Breast epithelium (tissue), 4 donors: ENCODE results near the gene TFE3. TPM values are rescaled to one million over a fixed set of nuclear protein-coding genes. Genes with fewer than 3 reads are reported as not detected.

Source experiments
- DNase-seq, 2 donors: peaks; one replicate each; pipeline ENCODE4 v3.0.0-alpha.2; 2019; ENCODE audit warnings: low spot score in 2 of 2
- H3K27ac ChIP-seq, 2 donors: fragments of 200-600 bp; sonication (generic) in 1 of 2; one replicate each; pipeline ENCODE4 v1.5.1; 2016 to 2019; ENCODE audit warnings: mild to moderate bottlenecking in 1 of 2
- H3K27me3 ChIP-seq, 2 donors: fragments of 200-600 bp; sonication (generic) in 1 of 2; one replicate each; pipeline versions ENCODE4 v1.5.1 to v1.6.0; 2017 to 2019; ENCODE audit warnings: control low read depth in 1 of 2, mild to moderate bottlenecking in 1 of 2
- H3K36me3 ChIP-seq: fragments of 200-600 bp; one replicate; pipeline ENCODE4 v1.5.1; 2019
- H3K4me1 ChIP-seq, 2 donors: fragments of 200-600 bp; sonication (generic); one replicate each; pipeline ENCODE4 v1.5.1; 2016 to 2019; ENCODE audit warnings: control low read depth in 1 of 2
- H3K4me3 ChIP-seq, 3 donors: fragments of 200-600 bp; sonication (generic); 1 replicate in 2 of 3; 2 replicates in 1 of 3; pipeline ENCODE4 v1.5.1; 2016 to 2019; ENCODE audit warnings: mild to moderate bottlenecking in 3 of 3, moderate library complexity in 2 of 3
- H3K9me3 ChIP-seq, 2 donors: fragments of 200-600 bp; sonication (generic) in 1 of 2; one replicate each; pipeline ENCODE4 v1.5.1; 2016 to 2019; ENCODE audit warnings: control low read depth in 1 of 2
- POLR2A ChIP-seq: fragments of 450-650 bp; IDR thresholded peaks from one replicate; pipeline ENCODE4 v1.6.1; 2016; ENCODE audit warnings: antibody characterized with exemption, mild to moderate bottlenecking, moderate library complexity
- POLR2AphosphoS5 ChIP-seq, 3 donors: sonication (generic); formaldehyde crosslinking; IDR thresholded peaks; one replicate each; pipeline ENCODE4 v1.6.1; 2017; ENCODE audit warnings: antibody characterized with exemption in 3 of 3
- intact Hi-C: fragments of 100-400 bp; cut with DNase I; formaldehyde crosslinking; loops from one replicate; pipeline ENCODE4 v1.15.1; 2023; ENCODE audit warnings: low total_unique reads
- total RNA-seq, 3 donors: library from RNA; depleted of rRNA; stranded (reverse); fragments of >200 nt; gene quantifications; one replicate each; pipeline ENCODE4 v1.1.0, GENCODE V29; 2016
- TF ChIP-seq, protein P1 (sequence below), 3 donors: fragments of 450-650 bp; IDR thresholded peaks; one replicate each; pipeline ENCODE4 v1.5.1; 2016 to 2017; ENCODE audit warnings: antibody characterized with exemption in 3 of 3, mild to moderate bottlenecking in 3 of 3, moderate library complexity in 3 of 3

Gene TFE3
- total RNA-seq, 3 donors from 2014 or later, result 44.1 to 93.3 (median 52.1) TPM

DNA sequence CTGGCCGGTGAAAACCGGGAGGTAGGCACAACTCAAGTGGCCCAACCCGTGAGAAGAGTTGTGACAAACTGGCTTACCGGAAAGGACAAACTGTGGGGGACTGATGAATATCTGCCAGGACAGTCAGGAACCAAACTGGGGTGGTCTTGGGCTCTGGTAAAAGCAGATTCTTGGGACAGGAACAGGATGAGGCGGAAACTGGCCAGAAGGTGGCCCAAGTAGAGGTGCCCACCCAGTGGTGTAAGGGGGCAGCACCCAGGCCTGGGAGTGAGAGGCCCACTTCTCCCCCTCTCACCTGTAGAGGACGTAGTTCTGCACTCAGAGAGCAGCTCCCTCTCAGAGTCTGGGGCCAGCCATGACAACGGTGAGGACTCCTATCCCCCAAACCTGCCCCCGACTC is 21.6 kb upstream of the TFE3 start:
- no peaks in the 10 kb centered on the region for H3K9me3 ChIP-seq
- H3K36me3 ChIP-seq, result no peaks in the 10 kb centered on the region
- H3K4me1 ChIP-seq, result no peaks in the 10 kb centered on the region
- peaks cover 0 to 11% of the 10 kb centered on the region in 2 donors for H3K27me3 ChIP-seq
- no peak overlapping the region for H3K4me3 ChIP-seq
- H3K27ac ChIP-seq, result no peak overlapping the region
- TF ChIP-seq, protein P1, sequence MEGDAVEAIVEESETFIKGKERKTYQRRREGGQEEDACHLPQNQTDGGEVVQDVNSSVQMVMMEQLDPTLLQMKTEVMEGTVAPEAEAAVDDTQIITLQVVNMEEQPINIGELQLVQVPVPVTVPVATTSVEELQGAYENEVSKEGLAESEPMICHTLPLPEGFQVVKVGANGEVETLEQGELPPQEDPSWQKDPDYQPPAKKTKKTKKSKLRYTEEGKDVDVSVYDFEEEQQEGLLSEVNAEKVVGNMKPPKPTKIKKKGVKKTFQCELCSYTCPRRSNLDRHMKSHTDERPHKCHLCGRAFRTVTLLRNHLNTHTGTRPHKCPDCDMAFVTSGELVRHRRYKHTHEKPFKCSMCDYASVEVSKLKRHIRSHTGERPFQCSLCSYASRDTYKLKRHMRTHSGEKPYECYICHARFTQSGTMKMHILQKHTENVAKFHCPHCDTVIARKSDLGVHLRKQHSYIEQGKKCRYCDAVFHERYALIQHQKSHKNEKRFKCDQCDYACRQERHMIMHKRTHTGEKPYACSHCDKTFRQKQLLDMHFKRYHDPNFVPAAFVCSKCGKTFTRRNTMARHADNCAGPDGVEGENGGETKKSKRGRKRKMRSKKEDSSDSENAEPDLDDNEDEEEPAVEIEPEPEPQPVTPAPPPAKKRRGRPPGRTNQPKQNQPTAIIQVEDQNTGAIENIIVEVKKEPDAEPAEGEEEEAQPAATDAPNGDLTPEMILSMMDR (IDR thresholded peaks at IDR 0.05), result no peak
- no peak for TF ChIP-seq POLR2A
- no peak for TF ChIP-seq POLR2AphosphoS5 (IDR thresholded peaks at IDR 0.05)
- no peak for DNase-seq
- intact Hi-C loops, result no loop called here

DNA sequence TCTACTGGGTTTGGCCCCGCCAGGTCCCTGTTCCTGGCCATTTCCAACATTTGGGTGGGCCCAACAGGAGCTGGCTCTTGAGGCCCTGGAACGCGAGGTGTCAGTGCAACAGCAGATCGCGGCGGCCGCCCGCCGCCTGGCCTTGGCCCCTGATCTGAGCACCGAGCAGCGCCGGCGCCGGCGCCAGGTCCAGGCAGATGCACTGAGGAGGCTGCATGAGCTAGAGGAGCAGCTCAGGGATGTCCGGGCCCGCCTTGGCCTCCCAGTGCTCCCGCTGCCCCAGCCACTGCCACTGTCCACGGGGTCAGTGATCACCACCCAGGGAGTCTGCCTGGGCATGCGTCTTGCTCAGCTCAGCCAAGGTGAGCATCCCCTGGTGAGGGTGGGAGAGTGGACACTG is 21.1 kb upstream of the TFE3 start:
- Histone ChIP-seq H3K36me3 (no peaks in the 10 kb centered on the region), H3K4me3 (no peak overlapping the region), H3K9me3 (no peaks in the 10 kb centered on the region), H3K4me1 (no peaks in the 10 kb centered on the region), H3K27me3 (peaks cover 0 to 11% of the 10 kb centered on the region in 2 donors), H3K27ac (no peak overlapping the region)
- intact Hi-C loops, result no loop called here
- DNase-seq, result no peak
- TF ChIP-seq POLR2A (no peak), POLR2AphosphoS5 (IDR thresholded peaks at IDR 0.05) (no peak)
- TF ChIP-seq, protein P1 (IDR thresholded peaks at IDR 0.05), result no peak

DNA sequence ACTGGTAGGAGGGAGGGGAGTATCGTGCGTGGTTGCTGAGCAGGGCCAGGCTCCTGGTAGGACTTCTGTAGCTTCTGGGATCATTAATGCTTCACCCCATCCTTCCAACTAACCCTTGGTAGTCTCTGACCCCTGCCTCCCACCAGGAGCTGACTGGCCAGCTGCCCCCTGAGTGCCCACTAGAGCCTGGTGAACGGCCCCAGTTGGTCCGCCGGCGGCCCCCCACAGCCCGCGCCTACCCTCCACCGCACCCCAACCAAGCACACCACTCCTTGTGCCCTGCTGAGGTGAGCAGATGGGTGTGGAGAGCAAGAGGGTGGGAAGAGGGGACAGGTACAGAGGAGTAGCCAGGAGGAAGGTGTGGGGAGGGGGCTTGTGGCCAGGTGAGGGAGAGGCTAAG is 20.6 kb upstream of the TFE3 start:
- Histone ChIP-seq H3K4me1 (no peaks in the 10 kb centered on the region), H3K36me3 (no peaks in the 10 kb centered on the region), H3K9me3 (no peaks in the 10 kb centered on the region), H3K27me3 (peaks cover 0 to 17% of the 10 kb centered on the region in 2 donors), H3K27ac (no peak overlapping the region), H3K4me3 (no peak overlapping the region)
- TF ChIP-seq POLR2AphosphoS5 (IDR thresholded peaks at IDR 0.05), result no peak
- TF ChIP-seq, protein P1 (IDR thresholded peaks at IDR 0.05), result no peak
- TF ChIP-seq POLR2A, result no peak
- intact Hi-C loops, result no loop called here
- DNase-seq, result no peak

DNA sequence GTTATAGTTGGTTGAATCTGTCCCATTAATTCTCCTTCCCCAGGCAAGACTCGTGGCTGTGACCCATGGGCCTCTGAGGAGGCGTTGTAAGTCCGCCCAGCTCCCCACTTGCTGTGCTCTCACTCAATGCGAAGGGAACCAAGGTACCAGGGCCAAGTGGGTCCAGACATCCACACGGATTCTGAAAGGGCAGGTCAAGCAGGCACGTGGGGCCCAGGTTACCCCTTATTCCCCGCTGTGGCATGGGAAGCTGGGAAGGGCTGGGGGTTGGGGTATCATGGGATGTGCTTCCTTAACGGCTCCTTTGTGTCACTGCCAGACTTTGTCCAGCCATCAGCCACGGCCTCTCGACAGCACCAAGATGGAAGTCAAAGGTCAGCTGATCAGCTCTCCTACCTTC is 18.8 kb upstream of the TFE3 start:
- Histone ChIP-seq H3K36me3 (no peaks in the 10 kb centered on the region), H3K27ac (no peak overlapping the region), H3K9me3 (no peaks in the 10 kb centered on the region), H3K4me1 (no peaks in the 10 kb centered on the region), H3K27me3 (peaks cover 0 to 26% of the 10 kb centered on the region in 2 donors), H3K4me3 (no peak overlapping the region)
- no peak for DNase-seq
- no peak for TF ChIP-seq POLR2A
- TF ChIP-seq, protein P1 (IDR thresholded peaks at IDR 0.05), result no peak
- no peak for TF ChIP-seq POLR2AphosphoS5 (IDR thresholded peaks at IDR 0.05)
- intact Hi-C loops, result no loop called here

DNA sequence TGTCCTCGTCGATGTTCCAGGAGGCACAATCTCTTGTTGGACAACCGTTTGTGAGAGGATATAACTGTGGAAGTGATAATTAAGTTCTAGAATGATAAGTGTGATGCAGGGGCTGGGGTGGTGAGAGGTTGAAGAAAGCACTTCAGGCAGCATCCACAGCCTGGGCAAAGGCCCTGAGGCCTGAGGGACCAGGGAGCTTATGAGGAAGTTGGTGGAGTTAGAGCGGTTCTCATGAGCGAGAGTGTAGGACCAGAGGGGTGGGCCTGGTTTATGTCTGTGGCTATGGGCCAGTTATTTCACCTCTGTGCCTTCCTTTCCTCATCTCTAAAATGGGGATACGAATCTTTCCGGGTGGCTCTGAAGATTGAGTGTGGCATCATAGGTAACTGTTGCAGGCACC is 18.3 kb upstream of the TFE3 start:
- H3K9me3 ChIP-seq, result no peaks in the 10 kb centered on the region
- H3K36me3 ChIP-seq, result no peaks in the 10 kb centered on the region
- H3K27ac ChIP-seq, result no peak overlapping the region
- no peaks in the 10 kb centered on the region for H3K4me1 ChIP-seq
- TF ChIP-seq POLR2A (no peak), POLR2AphosphoS5 (IDR thresholded peaks at IDR 0.05) (no peak)
- TF ChIP-seq, protein P1 (IDR thresholded peaks at IDR 0.05), result no peak
- H3K4me3 ChIP-seq, result no peak overlapping the region
- no peak for DNase-seq
- intact Hi-C loops, result no loop called here
- H3K27me3 ChIP-seq, result peaks cover 0 to 26% of the 10 kb centered on the region in 2 donors
